Measurements from ENCODE around the gene PTPN18.
"Not testable (repeated sequence)": the region's sequence is repeated elsewhere in the genome, so short reads cannot be mapped to it uniquely, and the experiment has no call there.

PTPN18 gene, protein sequence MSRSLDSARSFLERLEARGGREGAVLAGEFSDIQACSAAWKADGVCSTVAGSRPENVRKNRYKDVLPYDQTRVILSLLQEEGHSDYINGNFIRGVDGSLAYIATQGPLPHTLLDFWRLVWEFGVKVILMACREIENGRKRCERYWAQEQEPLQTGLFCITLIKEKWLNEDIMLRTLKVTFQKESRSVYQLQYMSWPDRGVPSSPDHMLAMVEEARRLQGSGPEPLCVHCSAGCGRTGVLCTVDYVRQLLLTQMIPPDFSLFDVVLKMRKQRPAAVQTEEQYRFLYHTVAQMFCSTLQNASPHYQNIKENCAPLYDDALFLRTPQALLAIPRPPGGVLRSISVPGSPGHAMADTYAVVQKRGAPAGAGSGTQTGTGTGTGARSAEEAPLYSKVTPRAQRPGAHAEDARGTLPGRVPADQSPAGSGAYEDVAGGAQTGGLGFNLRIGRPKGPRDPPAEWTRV

DNA sequence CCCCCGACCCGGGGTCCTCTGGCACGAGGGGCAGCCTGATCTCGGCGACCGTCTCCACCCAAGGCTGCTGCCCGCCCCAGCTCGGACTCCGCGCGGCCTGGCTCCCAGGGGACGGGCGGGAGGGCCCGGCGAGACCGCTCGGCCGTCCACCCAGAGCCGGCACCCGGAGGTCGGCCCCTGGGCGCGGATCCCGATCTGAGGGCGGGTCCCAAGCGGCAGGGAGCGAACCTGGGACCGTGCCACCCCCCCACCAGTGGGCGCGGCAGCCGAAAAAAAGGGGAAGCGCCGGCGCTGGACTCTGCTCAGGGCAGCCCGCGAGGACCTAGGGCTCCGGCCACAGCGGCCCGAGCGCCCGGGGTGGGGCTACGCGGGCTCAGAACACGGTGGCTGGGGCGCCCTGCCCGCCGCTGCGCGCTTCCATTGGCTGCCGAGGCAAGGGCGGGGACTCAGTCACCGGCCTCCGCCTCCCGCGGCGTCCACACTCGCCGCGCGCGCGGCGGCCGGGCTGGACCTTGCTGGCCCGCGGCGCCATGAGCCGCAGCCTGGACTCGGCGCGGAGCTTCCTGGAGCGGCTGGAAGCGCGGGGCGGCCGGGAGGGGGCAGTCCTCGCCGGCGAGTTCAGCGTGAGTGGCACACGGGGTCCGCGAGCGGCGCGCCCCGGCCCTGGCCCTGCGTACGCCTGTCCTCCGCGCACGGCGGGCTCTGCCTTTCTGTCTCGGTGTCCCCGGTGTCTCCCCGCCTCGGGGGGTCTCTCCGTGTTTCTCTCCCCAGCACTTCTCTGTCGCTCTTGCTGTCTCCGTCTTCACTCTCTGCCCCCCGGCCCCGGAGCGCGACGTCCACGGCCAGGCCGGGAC is at the start of gene PTPN18:
TSS of gene PTPN18 (plus strand) at position 479 of the 854 bp plus-strand sequence. CDS start at position 531, 52 bp downstream.
- FAIRE-seq, result no peak

DNA sequence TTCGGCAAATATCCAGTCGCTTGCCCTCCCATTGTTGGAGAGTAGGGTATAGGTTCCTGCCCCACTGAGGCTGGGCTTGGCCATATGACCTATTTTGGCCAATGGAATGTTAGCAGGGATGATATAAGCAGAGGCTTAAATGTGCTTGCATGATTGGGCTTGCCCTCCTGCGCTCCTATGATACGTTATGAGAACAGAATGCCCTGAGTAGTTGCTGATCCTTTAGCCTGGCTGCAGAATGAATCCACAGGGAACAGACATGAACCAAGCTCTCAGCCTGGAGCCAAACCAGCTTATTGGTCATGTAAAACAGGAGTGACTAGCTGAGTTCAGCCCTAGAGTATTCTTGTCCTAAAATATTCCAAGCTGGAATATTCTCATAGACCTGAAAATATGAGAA is 48.0 kb upstream of the PTPN18 start:
- no peak for FAIRE-seq

DNA sequence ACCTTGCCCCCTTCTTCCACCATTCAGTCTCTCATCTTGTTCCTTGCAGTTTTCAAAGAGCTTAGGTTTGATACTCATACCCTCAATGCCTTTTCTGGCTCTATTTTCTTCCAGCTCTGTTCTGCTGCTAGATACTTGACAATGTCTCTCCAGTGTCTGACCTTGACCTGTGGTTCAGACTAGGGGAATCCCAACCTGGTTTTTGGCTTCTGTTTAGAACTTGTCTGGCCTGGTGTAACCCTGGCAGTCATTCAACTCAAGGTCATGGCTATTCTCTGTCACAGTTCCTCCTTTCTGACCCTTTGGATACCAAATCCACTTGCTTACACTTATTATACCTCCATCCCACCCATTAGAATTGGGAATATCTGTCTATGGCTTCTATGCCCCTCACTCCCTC is 45.0 kb upstream of the PTPN18 start:
- no peak for FAIRE-seq

DNA sequence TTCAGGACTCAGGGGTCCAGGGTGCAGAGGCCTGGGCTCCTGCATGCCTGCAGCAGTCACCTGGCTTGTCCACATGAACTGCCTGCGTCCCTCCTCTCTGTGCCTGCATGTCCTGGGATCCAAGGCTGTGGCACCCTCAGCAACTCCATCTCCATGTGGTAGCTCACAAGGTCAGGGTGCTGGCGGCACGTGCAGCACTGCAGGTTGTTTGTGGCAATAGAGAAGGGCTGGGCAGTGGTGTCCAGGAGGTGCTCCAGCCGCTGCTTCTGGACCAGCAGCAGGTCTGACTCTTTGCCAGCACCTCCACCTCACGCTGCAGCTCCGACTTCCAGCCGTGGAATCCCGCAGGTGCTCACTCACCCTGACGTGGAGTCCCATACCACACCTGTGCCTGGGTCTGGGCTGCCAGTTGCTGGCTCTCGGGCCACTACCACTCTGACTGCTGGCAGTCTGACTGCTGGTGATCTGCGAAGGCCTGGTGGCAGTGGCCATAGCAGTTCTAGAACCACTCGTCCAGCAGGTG is 42.0 kb upstream of the PTPN18 start:
- no peak for FAIRE-seq

DNA sequence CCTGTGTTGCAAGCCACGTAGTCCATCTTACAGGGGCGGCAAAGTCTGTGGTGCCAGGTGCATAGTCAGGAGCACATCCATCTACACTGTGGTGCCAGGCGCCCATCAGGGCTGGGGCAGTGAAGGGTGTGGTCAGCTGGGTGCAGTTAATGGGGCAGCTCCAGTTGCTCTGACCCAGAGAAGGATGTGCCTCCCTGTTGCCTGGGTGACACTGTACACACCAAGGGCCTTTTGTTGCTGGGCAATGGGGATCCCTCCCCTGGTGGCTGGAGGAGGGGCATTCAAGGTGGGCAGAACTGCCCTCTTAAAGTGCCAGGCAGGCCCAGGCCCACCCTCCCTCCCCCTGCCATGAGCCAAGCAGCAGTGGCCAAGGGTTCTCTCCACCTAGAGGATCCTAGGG is 41.5 kb upstream of the PTPN18 start:
- FAIRE-seq, result no peak

DNA sequence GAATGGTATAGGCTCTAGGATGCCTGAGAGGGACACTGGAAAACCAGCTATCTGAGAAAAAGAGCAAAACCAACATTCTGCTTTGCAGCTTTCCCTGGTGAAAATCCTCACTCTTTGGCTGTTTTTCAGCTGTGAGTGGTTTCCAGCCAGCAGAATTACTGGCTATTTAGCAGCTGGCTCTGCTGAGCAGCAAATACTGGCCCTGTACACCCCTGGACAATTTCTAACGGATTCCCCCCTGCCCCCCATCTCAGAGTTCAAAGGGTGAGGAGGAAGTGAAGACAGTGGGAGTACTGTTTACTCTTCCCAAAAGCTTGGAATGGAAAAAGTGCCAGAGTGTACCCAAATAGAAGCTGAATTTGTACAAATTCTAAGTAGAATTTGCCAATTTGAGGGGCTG is 39.3 kb upstream of the PTPN18 start:
- FAIRE-seq, result no peak

DNA sequence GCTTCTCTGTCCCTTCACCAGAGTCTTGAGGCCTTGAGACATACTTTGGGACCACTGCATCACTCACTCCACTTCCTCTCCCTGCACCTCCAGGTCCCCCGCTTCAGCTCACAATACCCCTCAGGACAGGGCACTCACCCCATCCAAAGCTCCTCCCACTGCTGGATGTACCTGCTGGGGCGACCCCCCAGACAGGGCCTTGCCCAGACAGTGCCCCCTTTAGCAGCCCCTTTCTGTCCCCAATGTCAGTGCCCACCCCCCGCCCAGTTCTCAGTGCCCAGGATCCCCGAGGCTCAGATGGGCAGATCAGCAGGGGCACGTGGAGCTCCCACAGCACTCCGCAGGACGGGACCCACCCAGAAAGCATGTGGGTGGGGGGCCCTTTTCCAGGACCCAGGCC is 37.0 kb upstream of the PTPN18 start:
- no peak for FAIRE-seq

DNA sequence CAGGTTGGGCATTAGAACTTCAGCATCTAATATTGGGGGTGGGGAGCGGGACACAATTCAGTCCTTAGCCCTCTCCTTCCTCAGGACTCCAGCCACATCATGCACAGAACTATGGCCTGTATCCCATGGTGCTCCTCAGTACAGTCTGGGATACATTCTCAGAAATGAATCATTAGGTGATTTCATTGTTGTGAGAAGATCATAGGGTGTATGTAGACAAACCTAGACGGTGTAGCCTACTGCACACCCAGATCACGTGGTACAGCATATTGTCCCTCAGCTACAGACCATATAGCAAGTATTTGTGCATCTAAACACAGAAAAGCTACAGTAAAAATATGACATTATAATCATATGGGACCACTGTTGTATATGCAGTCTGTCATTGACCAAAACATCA is 36.3 kb upstream of the PTPN18 start:
- FAIRE-seq, result no peak

DNA sequence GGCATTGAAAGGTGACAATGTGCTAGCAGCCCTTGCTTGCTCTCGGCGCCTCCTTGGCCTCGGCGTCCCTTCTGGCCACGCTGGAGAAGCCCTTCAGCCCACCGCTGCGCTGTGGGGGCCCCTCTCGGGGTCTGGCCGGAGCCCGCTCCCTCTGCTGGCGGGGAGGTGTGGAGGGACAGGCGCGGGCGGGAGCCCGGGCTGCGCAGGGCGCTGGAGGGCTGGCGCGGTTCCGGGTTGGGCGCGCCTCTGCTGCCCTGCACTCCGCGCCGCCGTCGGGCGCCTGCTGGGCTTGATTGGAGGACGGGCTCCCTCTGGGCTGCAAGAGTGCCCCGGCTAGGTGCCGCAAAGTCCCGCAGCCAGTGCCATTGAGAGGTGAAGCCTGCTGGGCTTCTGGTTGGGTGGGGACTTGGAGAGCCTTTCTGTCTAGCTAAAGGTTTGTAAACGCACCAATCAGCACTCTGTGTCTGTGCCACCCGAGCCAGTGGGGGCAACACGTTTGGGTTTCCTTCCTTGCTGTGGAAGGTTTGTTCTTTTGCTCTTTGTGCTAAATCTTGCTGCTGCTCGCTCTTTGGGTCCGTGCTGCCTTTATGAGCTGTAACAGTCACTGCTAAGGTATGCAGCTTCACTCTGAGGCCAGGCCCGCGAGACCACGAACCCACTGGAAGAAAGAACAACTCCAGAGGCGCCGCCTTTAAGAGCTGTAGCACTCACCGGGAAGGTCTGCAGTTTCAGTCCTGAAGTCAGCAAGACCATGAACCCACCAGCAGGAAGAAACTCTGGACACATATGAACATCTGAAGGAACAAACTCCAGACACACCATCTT is 27.9 kb upstream of the PTPN18 start:
- no peak for FAIRE-seq

DNA sequence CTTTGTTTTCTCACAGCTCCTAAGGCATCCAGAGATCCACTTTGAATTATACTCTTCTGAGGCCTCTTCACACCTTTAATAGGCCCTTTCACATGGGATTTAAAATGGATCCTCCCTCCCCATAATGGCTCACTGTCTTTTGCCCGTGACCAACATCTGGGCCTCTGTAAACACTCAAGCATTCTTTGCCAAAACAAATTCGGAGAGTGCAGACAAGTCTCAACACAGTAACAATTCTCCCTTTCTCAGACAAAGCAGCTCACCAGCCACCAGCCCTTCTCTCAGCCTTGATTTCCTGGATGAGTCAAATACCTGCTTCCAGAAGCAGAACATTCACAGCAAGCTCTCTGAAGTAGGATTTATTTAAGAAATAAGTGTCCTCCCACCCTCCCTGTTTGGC is 27.1 kb upstream of the PTPN18 start:
- FAIRE-seq, result no peak

DNA sequence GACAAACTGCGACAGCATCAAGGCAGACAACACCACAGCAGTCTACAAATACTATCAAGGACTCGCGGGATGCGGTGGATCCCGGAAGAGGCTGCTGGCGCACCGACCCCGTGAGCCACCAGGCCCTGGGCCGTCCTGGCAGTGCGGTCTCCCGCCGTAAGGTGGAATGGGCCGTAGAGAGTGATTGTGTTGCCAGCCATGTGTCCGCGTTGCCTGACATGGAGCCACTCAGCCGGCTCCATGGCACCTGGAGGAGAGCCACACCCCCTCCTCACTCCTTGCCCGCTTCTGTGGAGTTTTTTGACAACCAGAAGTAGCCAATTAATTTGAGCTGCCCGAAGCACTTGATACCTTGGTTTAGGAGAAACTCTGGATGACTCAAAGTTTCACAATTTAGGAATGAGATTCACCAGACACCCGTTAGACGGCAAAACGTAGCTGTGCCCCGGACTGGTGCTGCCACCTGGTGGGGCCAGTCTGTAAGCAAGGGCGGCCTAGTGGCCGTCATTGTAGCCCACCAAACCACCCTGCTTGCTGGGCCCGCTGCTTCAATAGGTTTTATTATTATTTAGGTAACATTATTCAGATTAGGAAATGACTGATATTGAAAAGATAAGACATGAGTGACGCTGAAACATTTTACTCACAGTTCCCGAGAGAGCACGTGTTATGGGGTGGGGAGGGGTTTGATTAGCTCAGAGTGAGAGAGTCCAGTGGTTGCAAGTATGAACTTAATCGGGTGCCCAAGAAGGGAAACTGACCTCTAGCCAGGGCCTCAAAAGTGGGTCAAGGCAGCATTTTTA is 23.4 kb upstream of the PTPN18 start:
- no peak for FAIRE-seq

DNA sequence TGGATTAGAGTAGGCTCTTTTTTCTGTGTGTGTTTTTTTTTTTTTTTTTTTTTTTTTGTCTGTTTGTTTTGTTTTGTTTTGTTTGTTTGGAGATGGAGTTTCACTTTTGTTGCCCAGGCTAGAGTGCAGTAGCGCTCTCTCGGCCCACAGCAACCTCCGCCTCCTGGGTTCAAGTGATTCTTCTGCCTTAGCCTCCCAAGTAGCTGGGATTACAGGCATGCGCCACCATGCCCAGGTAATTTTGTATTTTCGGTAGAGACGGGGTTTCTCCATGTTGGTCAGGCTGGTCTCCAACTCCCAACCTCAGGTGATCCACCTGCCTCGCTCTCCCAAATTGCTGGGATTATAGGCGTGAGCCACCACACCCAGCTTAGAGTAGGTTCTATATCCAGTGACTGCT is 22.6 kb upstream of the PTPN18 start:
- not testable (repeated sequence) for FAIRE-seq

DNA sequence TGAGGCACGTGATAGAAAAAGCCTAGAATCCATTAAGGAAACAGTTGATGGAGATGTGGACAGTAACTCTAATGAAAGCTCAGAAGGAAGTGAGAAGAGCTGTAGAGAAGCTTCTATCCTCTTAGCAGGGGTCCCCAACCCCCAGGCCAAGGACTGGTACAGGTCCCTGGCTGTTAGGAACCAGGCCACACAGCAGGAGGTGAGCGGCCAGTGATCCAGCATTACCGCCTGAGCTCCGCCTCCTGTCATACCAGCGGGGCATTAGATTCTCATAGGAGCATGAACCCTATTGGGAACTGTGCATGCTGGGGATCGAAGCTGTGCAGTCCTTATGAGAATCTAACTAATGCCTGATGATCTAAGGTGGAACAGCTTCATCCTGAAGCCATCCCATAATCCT is 21.8 kb upstream of the PTPN18 start:
- FAIRE-seq, result no peak

DNA sequence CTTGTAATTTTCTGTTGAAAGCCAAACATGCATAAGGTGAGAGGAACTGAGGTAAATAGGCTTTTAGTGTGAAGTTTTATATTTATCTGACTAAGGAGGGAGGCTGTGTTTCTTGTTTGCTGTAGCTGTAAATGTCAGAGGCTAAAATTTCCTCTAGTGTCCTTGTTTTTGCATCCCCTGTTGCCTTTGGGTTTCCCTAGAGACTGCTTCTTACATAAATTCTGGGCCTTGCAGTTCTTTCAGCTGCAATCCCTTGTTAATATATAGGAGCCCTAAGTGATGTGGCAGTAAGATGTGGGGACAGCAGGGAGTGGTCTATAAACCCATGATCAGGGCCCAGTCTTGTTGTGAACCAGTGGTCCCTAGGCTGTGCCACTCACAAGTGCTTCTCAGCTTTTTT is 20.6 kb upstream of the PTPN18 start:
- no peak for FAIRE-seq

DNA sequence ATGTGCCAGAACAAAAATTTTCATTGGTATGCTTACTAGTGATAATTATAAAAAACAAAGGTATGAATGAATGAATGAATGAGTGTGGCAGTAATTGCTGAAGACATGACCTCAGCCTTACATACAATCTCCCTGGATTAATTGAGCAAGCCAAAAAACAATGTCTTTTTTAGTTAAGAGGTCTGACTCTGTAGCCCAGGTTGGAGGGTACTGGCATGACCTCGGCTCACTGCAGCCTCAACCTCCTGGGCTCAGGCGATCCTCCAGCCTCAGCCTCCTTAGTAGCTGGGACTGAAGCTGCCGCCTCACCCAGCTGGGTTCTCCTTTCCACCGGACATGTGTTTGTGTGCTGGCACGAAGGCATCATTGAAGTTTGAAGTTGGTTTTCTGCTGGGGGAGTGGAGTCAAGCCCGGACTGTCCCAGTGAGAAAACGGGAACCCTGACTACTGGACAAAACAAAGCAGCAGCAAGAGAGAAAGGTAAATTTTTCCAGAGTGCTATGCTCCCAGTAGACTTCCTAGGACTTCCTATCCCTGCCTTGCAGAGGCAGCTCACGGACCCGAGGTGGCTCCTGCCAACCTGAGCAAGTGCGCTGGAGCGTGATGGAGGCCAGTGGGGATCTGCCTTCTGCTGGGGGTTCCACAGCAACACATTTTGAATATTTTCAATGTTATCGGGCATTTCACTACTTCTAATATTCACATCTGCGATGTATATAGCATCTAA is 19.5 kb upstream of the PTPN18 start:
- no peak for FAIRE-seq

DNA sequence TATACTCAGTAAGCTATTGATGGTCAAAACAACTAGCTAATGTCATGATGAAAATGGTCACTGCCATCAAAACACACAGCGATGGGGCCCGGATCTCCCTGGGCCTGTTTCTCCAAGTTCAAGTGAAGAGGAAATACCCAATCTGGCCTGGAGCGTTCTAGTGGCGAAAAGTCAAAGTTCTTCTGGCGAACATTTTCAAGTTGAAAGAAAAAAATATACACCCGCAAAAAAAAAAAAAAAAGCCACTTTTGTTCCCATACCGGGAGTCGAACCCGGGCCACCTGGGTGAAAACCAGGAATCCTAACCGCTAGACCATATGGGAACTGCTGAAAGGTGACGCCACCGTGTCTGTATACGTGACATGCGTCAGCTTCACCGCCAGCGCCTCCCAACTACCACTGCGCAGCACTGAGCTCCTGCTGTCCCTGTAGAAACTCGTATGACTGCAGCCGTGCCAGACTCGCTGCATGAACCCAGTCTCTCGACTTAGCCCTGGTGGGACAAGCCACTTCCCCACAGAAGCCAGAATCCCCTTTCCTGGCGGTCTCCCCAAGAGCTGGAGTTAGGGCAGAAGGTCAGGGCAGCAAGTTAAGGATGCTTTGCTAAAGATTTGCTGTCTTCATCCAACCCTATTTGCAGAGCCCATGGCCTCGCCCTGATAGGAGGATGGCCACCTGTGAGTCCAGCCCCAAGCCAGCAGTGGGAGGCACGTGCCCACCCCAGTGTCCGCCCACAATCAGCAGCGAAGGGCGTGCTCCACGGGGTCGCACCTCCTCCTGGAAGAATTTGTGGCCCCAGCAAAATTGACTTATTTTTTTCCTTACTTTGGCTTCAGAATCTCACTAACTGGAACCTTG is 18.8 kb upstream of the PTPN18 start:
- no peak for FAIRE-seq

DNA sequence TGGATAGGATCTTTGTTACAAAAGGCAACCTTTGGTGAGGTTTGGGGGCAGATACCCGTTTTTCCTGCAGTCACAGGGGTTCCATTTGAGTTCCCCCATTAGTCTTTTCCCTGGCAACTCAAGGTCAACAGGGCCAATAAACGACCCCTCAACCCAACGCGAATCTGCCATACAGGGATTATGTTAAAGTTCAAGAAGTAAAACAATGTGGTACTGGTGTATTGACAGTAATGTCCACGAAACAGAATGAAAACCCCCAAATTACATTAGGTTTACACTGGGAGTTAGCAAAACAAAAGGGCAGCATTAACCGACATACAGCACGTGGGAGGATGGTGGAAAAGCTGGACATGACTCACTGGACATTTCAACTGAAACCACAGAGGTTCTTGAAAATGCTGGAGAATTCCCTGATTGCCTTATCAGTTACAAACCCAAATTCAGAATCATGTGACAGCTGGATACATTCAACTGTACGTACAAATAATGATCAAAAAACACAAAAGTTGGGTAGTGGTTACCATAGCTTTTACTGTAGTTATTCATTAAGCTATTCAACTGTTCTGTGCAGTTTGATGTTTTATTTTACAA is 18.0 kb upstream of the PTPN18 start:
- no peak for FAIRE-seq

DNA sequence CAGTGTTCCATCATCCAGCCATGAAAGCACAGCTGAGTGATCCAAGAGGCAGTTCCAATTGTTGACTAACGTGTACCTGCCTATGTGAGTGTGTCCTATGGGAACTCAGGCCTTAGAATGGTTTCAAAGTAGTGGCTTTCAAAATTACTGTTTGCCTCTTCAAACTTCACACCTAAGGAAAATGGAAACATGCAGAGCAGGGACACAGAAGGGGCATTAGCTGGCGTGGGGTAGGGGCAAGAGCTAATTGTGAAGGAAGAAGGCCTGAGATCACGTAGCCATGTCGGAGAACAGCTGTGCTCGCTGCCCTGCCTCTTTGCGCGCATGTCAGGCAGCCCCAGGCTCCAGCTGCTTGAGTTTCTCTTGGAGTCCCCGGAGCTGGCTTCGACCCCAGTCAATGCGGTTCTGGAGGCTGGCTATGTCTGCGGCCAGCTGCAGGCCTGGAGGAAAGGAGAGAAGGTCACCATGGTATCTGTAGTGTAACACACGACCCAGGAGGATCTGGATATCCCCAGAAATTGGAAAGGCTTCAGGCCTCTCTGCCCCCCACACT is 17.0 kb upstream of the PTPN18 start:
- no peak for FAIRE-seq

All from A204.1 (cell line).